ENCODE data around the gene PLGRKT.
"Not testable (repeated sequence)": the region's sequence is repeated elsewhere in the genome, so short reads cannot be mapped to it uniquely, and the experiment has no call there.

The PLGRKT gene

GRCh38 chr9:5437254-5438216 is at the start of gene PLGRKT:
TSS of gene PLGRKT (minus strand) at chr9:5437925. CDS start at chr9:5431977, 5,948 bp downstream.
- DNase-seq = peak; percentile 97

DNA sequence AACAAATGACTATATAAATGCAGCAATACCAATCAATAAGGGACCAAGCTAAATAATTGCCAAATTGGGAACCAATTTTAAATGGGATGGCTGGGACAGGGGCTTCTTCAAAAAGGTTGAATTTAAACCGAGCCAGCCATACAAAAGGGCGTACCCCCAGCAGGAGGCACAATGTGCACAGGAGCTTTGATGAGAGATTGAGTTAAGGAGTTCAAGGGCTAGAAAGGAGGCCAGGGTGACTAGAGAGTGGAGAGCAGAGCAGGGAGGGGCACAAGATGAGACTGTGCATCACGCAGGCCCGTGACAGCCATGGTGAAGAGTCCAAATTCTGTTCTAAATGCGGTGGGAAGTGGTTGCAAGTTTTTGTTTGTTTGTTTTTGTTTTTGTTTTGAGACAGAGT is 49.3 kb upstream of the PLGRKT start:
- DNase-seq = no peak

GRCh38 chr9:5485378-5486085 is 47.8 kb upstream of the PLGRKT start:
- DNase-seq = no peak

GRCh38 chr9:5483306-5483705 is 45.6 kb upstream of the PLGRKT start:
- DNase-seq = no peak

- no peak for DNase-seq
Measured at GRCh38 chr9:5482194-5482593, 44.5 kb upstream of the PLGRKT start.

DNA sequence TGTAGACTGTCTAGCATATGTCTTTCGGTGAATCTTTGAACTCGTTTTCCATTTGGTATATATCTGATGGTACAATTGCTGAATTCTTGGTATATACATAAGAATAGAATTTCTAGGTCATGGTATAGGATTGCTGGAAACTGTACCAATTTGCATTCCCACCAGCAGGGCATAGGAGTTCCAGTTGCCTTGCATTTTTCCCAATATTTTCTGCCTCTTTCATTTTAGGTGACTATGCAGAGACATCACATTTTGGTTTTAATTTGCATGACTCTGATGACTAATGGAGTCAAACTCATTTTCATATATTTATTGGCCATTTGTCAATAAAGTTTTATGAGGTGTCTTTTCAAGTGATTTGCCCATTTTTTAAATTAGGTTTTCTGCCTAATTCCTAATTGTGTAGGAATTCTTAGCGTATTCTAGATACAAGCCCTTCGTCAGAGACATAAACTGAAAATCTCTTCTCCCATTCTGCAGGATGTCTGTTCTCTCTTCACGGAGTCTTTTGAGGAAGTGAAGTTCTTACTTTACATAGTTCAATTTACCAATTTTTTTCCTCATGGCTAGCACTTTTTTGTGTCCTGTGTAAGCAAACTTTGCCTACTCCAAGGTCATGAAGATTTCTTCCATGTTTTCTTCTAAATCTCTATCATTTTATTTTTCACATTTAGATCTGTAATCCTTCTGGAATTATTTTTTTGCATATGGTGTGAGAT is 43.8 kb upstream of the PLGRKT start:
- DNase-seq = no peak

DNA sequence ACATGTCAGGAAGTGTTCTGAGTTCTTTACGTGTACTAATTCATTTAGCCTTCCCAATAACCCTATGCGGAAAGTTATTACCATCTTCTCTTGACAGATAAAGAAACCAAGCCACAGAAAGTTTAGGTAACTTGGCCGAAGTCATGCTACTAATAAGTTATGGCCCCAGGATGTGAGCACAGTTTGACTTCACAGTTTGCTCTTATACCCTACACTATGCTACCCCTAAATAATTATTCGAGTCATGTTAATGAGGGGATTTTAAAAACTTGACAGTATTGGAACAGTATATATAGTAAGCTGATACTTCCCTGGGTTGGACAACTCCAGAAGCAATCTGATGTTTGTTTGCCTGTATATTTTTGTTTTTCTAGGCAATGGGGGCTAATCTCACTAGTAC is 43.2 kb upstream of the PLGRKT start:
- DNase-seq = no peak

GRCh38 chr9:5479994-5480694 is 42.4 kb upstream of the PLGRKT start:
- peak; percentile 54 for DNase-seq

- DNase-seq = no peak
Measured at GRCh38 chr9:5478206-5478605, 40.5 kb upstream of the PLGRKT start.

DNA sequence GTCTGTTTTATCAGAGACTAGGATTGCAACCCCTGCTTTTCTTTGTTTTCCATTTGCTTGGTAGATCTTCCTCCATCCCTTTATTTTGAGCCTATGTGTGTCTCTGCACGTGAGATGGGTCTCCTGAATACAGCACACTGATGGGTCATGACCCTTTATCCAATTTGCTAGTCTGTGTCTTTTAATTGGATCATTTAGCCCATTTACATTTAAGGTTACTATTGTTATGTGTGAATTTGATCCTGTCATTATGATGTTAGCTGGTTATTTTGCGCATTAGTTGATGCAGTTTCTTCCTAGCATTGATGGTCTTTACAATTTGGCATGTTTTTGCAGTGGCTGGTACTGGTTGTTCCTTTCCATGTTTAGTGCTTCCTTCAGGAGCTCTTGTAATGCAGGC is 37.9 kb upstream of the PLGRKT start:
- not testable (repeated sequence) for DNase-seq

- DNase-seq = no peak
Measured at GRCh38 chr9:5470816-5471215, 33.1 kb upstream of the PLGRKT start.

DNA sequence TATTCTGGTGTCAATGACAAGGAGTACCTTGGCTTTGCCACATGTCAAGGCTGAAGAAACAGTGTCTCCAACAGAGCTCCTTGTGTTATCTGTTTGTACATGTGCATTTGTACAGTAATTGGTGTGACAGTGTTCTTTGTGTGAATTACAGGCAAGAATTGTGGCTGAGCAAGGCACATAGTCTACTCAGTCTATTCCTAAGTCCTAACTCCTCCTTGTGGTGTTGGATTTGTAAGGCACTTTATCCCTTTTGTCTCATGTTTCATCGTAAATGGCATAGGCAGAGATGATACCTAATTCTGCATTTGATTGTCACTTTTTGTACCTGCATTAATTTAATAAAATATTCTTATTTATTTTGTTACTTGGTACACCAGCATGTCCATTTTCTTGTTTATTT is 32.4 kb upstream of the PLGRKT start:
- no peak for DNase-seq

DNA sequence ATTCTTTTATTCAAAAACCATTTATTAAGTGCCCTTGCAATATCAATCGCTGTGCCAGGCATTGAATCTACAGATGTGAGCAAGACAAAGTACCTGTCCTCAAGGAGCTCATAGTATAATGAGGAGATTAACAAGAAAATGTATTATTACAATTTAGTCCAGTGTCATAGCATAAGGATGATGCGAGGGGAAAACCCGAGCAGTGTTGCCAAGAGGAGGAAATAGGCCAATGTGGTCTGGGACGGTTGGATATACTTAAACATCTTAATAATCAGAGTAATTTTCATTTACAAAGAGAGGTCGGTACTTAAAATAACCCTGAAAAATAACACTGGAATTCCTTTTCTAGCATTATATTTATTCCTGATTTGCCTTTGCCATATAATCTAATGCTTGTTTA is 31.1 kb upstream of the PLGRKT start:
- DNase-seq = no peak

DNA sequence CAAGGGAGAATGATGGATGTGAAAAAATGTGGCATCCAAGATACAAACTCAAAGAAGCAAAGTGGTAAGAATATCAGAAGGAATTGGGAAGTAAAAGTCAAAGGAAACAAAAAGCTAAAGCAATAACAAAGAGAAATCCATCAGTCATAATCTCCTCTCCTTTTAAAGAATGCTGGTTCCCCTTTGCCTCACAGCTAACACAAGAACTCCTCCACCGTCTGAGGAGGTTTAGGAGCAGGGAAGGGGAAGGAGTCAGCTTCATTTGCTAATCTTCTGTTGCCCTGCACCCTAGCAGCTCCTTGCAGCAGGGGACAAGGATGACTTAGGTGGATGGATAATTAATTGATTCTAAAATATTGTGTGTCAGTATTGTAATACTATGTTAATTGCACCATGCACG is 29.0 kb upstream of the PLGRKT start:
- no peak for DNase-seq

- DNase-seq = no peak
Measured at GRCh38 chr9:5466005-5466404, 28.3 kb upstream of the PLGRKT start.

DNA sequence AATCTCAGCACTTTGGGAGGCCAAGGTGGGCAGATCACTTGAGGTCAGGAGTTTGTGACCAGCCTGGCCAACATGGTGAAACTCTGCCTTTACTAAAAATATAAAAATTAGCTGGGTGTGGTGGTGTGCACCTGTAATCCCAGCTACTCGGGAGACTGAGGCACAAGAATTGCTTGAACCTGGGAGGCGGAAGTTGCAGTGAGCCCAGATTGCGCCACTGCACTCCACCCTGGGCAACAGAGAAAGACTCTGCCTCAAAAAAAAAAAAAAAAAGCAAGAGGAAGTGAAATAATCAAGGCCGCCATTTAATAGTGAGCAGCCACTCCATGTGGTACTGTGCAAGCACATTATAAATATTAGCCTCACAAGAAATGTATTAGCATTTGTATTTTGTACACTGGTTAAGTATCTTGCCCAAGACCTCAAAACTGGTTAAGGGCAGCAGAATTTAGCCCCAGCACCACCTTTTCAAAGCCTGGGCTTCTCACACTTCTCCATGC is 27.2 kb upstream of the PLGRKT start:
- not testable (repeated sequence) for DNase-seq

DNA sequence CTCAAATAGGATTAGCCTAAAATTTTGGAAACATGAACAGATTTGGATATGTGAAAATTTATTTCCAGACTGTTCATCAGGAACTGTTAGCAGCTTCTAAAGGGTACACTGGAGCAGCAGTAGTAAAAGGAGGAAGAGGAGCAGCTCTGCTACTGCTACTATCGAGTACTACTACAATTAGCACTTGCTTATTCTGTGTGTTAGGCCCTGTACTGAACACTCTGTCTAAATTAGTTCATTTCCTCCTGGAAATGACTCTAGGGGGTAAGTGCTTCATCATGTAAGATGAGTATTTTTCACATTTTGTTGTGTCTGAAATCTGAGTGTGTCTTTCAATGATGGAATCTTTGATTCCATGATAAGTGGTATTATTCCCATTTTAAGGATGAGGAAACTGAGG is 22.4 kb upstream of the PLGRKT start:
- no peak for DNase-seq

GRCh38 chr9:5459289-5459829 is 21.6 kb upstream of the PLGRKT start:
- DNase-seq = peak; percentile 88

- peak; percentile 84 for DNase-seq
Measured at GRCh38 chr9:5455181-5455580, 17.5 kb upstream of the PLGRKT start.

DNA sequence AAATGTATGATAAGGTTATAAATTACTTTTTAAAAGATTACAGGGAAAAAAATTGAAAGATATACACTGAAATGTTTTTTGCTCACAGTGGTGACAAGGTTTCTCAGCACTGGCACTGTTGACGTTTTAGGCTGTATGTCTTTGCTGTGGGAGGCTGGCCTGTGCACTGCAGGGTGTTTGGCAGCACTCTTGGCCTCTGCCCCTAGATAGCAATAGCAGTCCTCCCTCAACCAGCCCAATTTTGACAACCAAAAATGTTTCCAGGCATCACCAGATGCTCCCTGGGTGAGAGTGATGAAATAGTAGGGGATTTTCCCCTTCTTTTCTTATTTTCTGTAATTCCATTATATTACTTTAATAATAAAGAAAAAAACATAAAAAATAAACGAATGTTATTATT is 15.9 kb upstream of the PLGRKT start:
- DNase-seq = peak; percentile 60

DNA sequence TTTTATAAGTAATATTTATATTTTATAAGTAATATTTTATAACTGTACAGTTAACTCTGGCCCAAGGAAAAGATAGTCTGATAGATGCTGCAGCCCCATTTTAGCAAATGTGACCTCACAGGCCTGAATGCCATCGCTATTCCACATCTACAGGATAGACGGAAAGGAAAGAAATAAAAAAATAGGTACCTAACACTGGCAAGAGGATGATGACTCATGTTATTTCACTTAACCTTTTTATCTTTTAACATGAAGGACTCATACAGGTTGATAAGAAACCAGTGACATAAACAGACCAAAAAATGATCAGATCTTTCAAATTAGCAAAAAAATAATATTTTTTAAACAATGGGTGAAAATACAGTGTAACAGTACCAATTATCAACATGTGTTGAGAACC is 15.3 kb upstream of the PLGRKT start:
- no peak for DNase-seq

- DNase-seq = no peak
Measured at GRCh38 chr9:5452286-5452609, 14.5 kb upstream of the PLGRKT start.

Measured in activated CD4-positive, alpha-beta T cell treated with anti-CD3 and anti-CD28 coated beads, Interleukin-2, amount 50 U/mL, for 16 hours (primary cell).